ENCODE data around the gene INSYN1.

Gene INSYN1

GRCh38 chr15:73754461-73754860, 1.3 kb upstream of the INSYN1 start:
- TF ChIP-seq CEBPB (IDR thresholded peaks at IDR 0.05) (no peak), EP300 (IDR thresholded peaks at IDR 0.05; ENCODE audit: borderline replicate concordance) (no peak), RAD21 (IDR thresholded peaks at IDR 0.05; ENCODE audit: low read depth) (no peak), USF1 (IDR thresholded peaks at IDR 0.05) (no peak), TCF12 (IDR thresholded peaks at IDR 0.05; ENCODE audit: low read depth) (no peak), EGR1 (IDR thresholded peaks at IDR 0.05) (no peak), YY1 (IDR thresholded peaks at IDR 0.05; ENCODE audit: low read depth) (no peak), ZBTB7A (IDR thresholded peaks at IDR 0.05; ENCODE audit: low read depth) (no peak), TEAD4 (IDR thresholded peaks at IDR 0.05) (no peak), FOXM1 (IDR thresholded peaks at IDR 0.05; ENCODE audit: borderline replicate concordance, low read depth) (no peak), MAX (IDR thresholded peaks at IDR 0.05) (no peak), CREB1 (IDR thresholded peaks at IDR 0.05; ENCODE audit: low read depth) (no peak), NFIC (IDR thresholded peaks at IDR 0.05) (no peak), REST (IDR thresholded peaks at IDR 0.05; ENCODE audit: low read depth) (no peak), TAF1 (IDR thresholded peaks at IDR 0.05; ENCODE audit: low read depth) (no peak)

GRCh38 chr15:73752806-73753193, 351 bp downstream of the INSYN1 start:
- TF ChIP-seq MAX (IDR thresholded peaks at IDR 0.05): no peak
- no peak for TF ChIP-seq EP300 (IDR thresholded peaks at IDR 0.05; ENCODE audit: borderline replicate concordance)
- no peak for TF ChIP-seq TCF12 (IDR thresholded peaks at IDR 0.05; ENCODE audit: low read depth)
- no peak for TF ChIP-seq TEAD4 (IDR thresholded peaks at IDR 0.05)
- no peak for TF ChIP-seq ZBTB7A (IDR thresholded peaks at IDR 0.05; ENCODE audit: low read depth)
- no peak for TF ChIP-seq TAF1 (IDR thresholded peaks at IDR 0.05; ENCODE audit: low read depth)
- TF ChIP-seq CEBPB (IDR thresholded peaks at IDR 0.05): no peak
- TF ChIP-seq CREB1 (IDR thresholded peaks at IDR 0.05; ENCODE audit: low read depth): no peak
- TF ChIP-seq USF1 (IDR thresholded peaks at IDR 0.05): no peak

GRCh38 chr15:73751899-73752805, 999 bp downstream of the INSYN1 start:
- TF ChIP-seq FOXM1 (IDR thresholded peaks at IDR 0.05; ENCODE audit: borderline replicate concordance, low read depth) (no peak), YY1 (IDR thresholded peaks at IDR 0.05; ENCODE audit: low read depth) (no peak), REST (IDR thresholded peaks at IDR 0.05; ENCODE audit: low read depth) (no peak), TCF12 (IDR thresholded peaks at IDR 0.05; ENCODE audit: low read depth) (no peak), ZBTB7A (IDR thresholded peaks at IDR 0.05; ENCODE audit: low read depth) (no peak), CEBPB (IDR thresholded peaks at IDR 0.05) (no peak), TEAD4 (IDR thresholded peaks at IDR 0.05) (no peak), NFIC (IDR thresholded peaks at IDR 0.05) (no peak), EGR1 (IDR thresholded peaks at IDR 0.05) (no peak), TAF1 (IDR thresholded peaks at IDR 0.05; ENCODE audit: low read depth) (no peak), USF1 (IDR thresholded peaks at IDR 0.05) (no peak), CREB1 (IDR thresholded peaks at IDR 0.05; ENCODE audit: low read depth) (no peak), RAD21 (IDR thresholded peaks at IDR 0.05; ENCODE audit: low read depth) (no peak), MAX (IDR thresholded peaks at IDR 0.05) (no peak), EP300 (IDR thresholded peaks at IDR 0.05; ENCODE audit: borderline replicate concordance) (no peak)

- TF ChIP-seq USF1 (IDR thresholded peaks at IDR 0.05): no peak
- no peak for TF ChIP-seq TCF12 (IDR thresholded peaks at IDR 0.05; ENCODE audit: low read depth)
- no peak for TF ChIP-seq NFIC (IDR thresholded peaks at IDR 0.05)
- no peak for TF ChIP-seq TEAD4 (IDR thresholded peaks at IDR 0.05)
- no peak for TF ChIP-seq RAD21 (IDR thresholded peaks at IDR 0.05; ENCODE audit: low read depth)
- TF ChIP-seq CEBPB (IDR thresholded peaks at IDR 0.05): no peak
- no peak for TF ChIP-seq TAF1 (IDR thresholded peaks at IDR 0.05; ENCODE audit: low read depth)
- TF ChIP-seq EP300 (IDR thresholded peaks at IDR 0.05; ENCODE audit: borderline replicate concordance): no peak
- no peak for TF ChIP-seq FOXM1 (IDR thresholded peaks at IDR 0.05; ENCODE audit: borderline replicate concordance, low read depth)
- TF ChIP-seq ZBTB7A (IDR thresholded peaks at IDR 0.05; ENCODE audit: low read depth): no peak
- no peak for TF ChIP-seq YY1 (IDR thresholded peaks at IDR 0.05; ENCODE audit: low read depth)
- no peak for TF ChIP-seq EGR1 (IDR thresholded peaks at IDR 0.05)
- TF ChIP-seq REST (IDR thresholded peaks at IDR 0.05; ENCODE audit: low read depth): no peak
- no peak for TF ChIP-seq CREB1 (IDR thresholded peaks at IDR 0.05; ENCODE audit: low read depth)
- no peak for TF ChIP-seq MAX (IDR thresholded peaks at IDR 0.05)
These were observed 1.6 kb downstream of the INSYN1 start for GRCh38 chr15:73751511-73751898.
